ENCODE measurements around the gene KCNK3. TPM values are rescaled to one million over a fixed set of nuclear protein-coding genes. Genes with fewer than 3 reads are reported as not detected.

KCNK3 gene
- total and polyA plus RNA-seq, 2 of the 13 experiments (the other 11 are each of a cell fraction or from before 2014, with no cell fraction given), result not detected

GRCh38 chr2:26764078-26764887 lies 71.8 kb downstream of the KCNK3 start, which contains the start of gene SLC35F6 (continued):
- TF ChIP-seq HNRNPL (IDR thresholded peaks at IDR 0.05; ENCODE audit: low read depth, low read length) (0 out of 2 replicates have a peak, but pooled peaks have one; percentile 21), FOXP4 (CRISPR knock-in tag; IDR thresholded peaks at IDR 0.05) (peak; percentile 28; the same call in 1 of the 2 replicates), IRF1 (CRISPR knock-in tag; IDR thresholded peaks at IDR 0.05; ENCODE audit: low read depth) (no peak), ZNF672 (CRISPR knock-in tag; IDR thresholded peaks at IDR 0.05) (no peak), ARNT (IDR thresholded peaks at IDR 0.05) (no peak), MYNN (CRISPR knock-in tag; IDR thresholded peaks at IDR 0.05; ENCODE audit: low read depth) (no peak), PHF8 (CRISPR knock-in tag; IDR thresholded peaks at IDR 0.05) (peak; percentile 95), ARHGAP35 (CRISPR knock-in tag; IDR thresholded peaks at IDR 0.05; ENCODE audit: borderline replicate concordance) (peak; percentile 73; the same call in 1 of the 2 replicates), ZNF619 (CRISPR knock-in tag; IDR thresholded peaks at IDR 0.05) (peak; percentile 85; the same call in 1 of the 2 replicates), ZNF709 (CRISPR knock-in tag; IDR thresholded peaks at IDR 0.05) (peak; percentile 75; the same call in 1 of the 2 replicates), ZFY (CRISPR knock-in tag; IDR thresholded peaks at IDR 0.05) (peak; percentile 96), ZNF768 (CRISPR knock-in tag; IDR thresholded peaks at IDR 0.05) (peak; percentile 51; the same call in 1 of the 2 replicates), ZNF678 (CRISPR knock-in tag; IDR thresholded peaks at IDR 0.05) (peak; percentile 67; the same call in 1 of the 2 replicates), ZNF558 (CRISPR knock-in tag; IDR thresholded peaks at IDR 0.05; ENCODE audit: borderline replicate concordance) (no peak; the same call in 1 of the 2 replicates), SIN3B (IDR thresholded peaks at IDR 0.05; ENCODE audit: low read length) (no peak), POGZ (CRISPR knock-in tag; IDR thresholded peaks at IDR 0.05) (peak; percentile 46; the same call in 1 of the 2 replicates), PAWR (CRISPR knock-in tag; IDR thresholded peaks at IDR 0.05; ENCODE audit: borderline replicate concordance) (no peak), PTBP1 (IDR thresholded peaks at IDR 0.05; ENCODE audit: low read depth, low read length, poor library complexity, severe bottlenecking) (no peak), RBM39 (IDR thresholded peaks at IDR 0.05; ENCODE audit: low read depth, low read length, poor library complexity, severe bottlenecking) (peak; percentile 88), ZNF446 (CRISPR knock-in tag; IDR thresholded peaks at IDR 0.05) (0 out of 2 replicates have a peak, but pooled peaks have one; percentile 12), ZNF749 (CRISPR knock-in tag; IDR thresholded peaks at IDR 0.05; ENCODE audit: borderline replicate concordance) (no peak), ZNF891 (CRISPR knock-in tag; IDR thresholded peaks at IDR 0.05) (peak; percentile 69), DMAP1 (CRISPR knock-in tag; IDR thresholded peaks at IDR 0.05) (peak; percentile 52; the same call in 1 of the 2 replicates), SRY (CRISPR knock-in tag; IDR thresholded peaks at IDR 0.05) (peak; percentile 72; the same call in 1 of the 2 replicates), NAIF1 (CRISPR knock-in tag; IDR thresholded peaks at IDR 0.05; ENCODE audit: borderline replicate concordance) (peak; percentile 50; the same call in 1 of the 2 replicates)

Data from HepG2 (cell line).